T47D (cell line): ENCODE results near the gene TUBG1.

Experiments used
- DNase-seq, 2 experiments: peaks; one replicate each; pipeline versions ENCODE4 v3.0.0 to v3.0.0-alpha.2; 2011 to 2012; ENCODE audit warnings: low read depth in 1 of 2, low spot score in 1 of 2
- JUND ChIP-seq: IDR thresholded peaks from 2 replicates; pipeline ENCODE4 v1.6.1; 2012; ENCODE audit warnings: low read depth
- in situ Hi-C: cut with HindIII; loops from 2 replicates; pipeline ENCODE4 v1.10.0; 2016; ENCODE audit warnings: low sequenced_read_pairs, low pct_unique_long_range_greater_than_20kb

TUBG1 gene

DNA sequence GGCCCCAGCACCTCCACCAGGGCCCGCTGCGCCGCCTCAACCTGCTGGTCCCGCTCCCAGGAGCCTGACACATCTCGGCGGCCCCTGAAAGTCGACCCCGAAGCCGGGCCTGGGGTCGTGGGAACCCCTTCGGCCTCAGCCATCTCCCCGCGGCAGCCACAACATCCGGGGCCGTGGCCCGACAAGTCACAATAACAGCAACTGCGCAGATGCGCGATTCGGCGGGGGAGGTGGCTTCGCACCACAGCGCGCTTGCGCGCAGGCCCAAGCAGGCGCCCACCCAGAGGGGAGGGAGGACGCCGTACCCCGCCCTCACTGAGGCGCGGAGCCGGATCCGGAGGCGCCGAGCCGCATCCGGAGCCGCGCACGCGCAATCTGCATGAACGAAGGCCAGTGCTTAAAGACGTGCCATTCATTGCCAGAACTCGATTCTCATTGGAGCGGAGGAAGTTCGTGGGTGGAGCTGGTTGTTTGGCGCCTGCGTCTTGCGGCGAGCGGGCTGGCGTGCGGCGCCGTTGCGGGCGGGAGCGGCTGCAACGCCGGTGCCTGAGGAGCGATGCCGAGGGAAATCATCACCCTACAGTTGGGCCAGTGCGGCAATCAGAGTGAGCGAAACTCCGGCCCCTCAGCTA lies at the start of gene TUBG1, which contains the start of gene RETREG3:
Gene TUBG1 (plus strand): TSS at position 502 of the 632 bp plus-strand sequence. CDS start 55 bp downstream, at position 557.
Gene RETREG3 (minus strand): TSS at position 193 of the 632 bp plus-strand sequence. CDS start 50 bp downstream, at position 143.
- no peak for TF ChIP-seq JUND
- in situ Hi-C loops, result no loop called here
- DNase-seq, result peak; percentile 99 to 100

DNA sequence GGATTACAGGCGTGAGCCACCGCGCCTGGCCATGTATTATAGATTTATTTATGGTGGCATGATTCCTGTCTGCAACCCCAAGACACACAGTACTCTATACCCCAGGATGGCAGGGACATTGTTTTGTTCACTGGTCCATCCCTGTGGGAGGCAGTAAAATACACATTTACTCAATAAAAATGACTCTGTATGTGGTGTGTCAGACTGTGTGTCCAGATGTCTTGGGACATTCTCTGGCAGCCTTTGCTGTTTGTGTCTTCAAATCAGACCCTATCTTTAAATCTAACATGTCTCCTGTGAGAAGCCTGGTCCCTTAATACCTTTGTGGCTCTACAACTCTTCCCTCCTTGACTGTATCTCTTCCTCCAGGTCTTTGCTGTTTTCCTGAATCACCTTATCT lies 49.2 kb upstream of the TUBG1 start:
- no peak for DNase-seq
- in situ Hi-C loops, result no loop called here
- no peak for TF ChIP-seq JUND

DNA sequence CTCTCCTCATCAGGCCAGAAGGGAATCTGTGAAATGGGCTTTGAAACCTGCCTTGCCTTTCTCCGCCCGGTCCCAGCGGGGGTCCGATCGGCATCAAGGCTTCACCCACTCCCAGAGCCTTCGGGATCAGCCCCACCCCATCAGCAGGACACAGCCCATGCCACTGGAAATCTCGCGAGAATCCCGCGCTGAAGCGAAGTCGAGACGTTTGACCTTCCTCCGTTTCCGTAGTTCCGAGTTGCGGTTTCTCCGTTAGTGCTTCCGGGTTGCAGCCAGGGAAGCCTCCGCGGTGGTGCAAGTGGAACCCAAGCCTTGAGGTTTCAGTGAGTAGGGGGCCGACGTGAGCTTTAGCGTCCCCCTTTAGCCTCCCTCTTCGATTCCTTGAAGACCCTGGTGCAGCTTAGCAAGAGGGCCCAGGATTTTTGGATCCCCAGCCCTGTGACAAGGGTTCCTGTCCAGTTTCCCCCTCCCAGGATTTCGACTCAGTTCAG lies 47.5 kb upstream of the TUBG1 start, which contains the start of gene COASY:
Gene COASY (plus strand): TSS at position 252 of the 491 bp plus-strand sequence. CDS start 475 bp downstream, outside the sequence.
- TF ChIP-seq JUND, result no peak
- in situ Hi-C loops, result no loop called here
- DNase-seq, result peak; percentile 97 to 99

DNA sequence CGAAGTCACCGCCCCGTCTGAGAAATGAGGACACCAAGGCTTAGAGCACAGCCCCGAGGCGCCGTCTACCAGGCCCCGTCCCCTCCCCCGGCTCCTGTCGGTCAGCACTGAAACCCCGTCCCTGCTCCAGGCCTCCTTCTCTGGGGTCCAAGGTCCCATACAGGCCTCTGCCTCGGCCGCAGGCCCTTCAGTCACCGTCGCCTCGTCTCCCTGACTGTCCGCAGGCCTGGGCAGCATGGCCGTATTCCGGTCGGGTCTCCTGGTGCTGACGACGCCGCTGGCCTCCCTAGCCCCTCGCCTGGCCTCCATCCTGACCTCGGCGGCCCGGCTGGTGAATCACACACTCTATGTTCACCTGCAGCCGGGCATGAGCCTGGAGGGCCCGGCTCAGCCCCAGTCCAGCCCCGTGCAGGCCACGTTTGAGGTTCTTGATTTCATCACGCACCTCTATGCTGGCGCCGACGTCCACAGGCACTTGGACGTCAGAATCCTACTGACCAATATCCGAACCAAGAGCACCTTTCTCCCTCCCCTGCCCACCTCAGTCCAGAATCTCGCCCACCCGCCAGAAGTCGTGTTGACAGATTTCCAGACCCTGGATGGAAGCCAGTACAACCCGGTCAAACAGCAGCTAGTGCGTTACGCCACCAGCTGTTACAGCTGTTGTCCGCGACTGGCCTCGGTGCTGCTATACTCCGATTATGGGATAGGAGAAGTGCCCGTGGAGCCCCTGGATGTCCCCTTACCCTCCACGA lies 46.9 kb upstream of the TUBG1 start:
- in situ Hi-C loops, result no loop called here
- TF ChIP-seq JUND, result no peak
- peak in 1 of 2 experiments; percentile 35 for DNase-seq

DNA sequence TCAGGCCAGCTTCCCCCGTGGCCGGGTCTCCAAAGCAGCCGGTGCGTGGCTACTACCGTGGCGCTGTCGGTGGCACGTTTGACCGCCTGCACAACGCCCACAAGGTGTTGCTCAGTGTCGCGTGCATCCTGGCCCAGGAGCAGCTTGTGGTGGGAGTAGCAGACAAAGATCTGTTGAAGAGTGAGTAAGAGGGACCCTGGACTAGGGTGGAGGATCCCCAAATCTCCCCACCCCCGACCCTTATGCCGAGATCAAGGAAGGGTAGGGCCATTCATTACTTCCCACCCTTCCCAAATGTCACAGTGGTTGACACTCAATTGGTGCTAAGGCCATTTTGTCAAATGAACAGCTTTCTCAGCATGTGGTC lies 46.4 kb upstream of the TUBG1 start:
- in situ Hi-C loops, result no loop called here
- no peak for TF ChIP-seq JUND
- DNase-seq, result no peak

DNA sequence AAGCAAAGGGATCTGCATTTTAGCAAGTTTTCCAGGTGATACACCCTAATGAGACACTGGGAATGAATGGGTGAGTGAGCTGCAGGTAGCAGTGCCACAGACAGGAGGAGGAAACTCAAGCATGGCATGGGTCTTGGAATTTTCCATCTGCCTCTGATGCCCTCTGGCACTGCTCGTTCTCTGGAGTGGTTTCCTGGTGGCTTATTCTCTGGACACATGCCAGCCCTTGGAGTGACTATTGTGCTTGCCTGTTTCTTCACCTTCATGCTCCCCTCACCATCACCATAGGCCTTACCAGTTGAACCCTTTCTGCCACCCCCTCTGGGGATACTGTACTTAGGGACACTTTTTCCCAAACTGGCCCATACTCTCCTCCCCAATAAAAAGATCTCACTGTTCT lies 45.9 kb upstream of the TUBG1 start:
- TF ChIP-seq JUND, result no peak
- DNase-seq, result peak in 1 of 2 experiments; percentile 84
- in situ Hi-C loops, result no loop called here

DNA sequence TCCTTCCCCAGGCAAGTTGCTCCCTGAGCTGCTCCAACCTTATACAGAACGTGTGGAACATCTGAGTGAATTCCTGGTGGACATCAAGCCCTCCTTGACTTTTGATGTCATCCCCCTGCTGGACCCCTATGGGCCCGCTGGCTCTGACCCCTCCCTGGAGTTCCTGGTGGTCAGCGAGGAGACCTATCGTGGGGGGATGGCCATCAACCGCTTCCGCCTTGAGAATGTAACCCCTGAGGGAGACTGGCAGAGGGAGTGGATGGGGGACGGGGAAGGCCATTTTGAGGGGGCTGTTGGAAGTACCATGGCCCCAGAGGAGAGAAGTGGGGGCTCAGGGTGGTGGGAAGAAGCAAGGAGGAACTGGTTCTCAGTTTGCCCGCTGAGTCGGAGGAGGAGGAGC lies 45.5 kb upstream of the TUBG1 start:
- in situ Hi-C loops, result no loop called here
- TF ChIP-seq JUND, result no peak
- DNase-seq, result no peak

DNA sequence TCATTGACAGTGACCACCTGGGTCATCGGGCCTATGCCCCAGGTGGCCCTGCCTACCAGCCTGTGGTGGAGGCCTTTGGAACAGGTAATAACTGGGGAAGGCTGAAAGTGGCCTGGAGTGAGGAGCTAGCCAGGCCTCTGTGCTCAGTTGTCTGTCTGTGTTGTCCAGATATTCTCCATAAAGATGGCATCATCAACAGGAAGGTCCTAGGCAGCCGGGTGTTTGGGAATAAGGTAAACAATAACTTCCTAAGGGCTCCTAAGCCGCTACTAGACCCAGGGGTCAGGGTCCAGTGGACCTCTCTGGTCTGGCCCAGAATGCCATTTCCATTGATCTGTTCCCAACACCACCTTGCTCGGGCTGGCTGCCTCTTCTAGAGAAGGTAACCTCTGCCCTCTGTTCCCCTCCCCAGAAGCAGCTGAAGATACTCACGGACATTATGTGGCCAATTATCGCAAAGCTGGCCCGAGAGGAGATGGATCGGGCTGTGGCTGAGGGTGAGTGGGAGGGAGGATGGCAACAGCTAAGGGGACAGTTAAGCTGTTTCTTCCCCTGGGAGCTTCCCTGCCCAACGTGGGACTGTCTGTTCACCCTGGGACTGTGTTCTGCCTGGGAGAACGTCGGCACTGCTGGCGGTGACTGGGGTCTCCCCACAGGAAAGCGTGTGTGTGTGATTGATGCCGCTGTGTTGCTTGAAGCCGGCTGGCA lies 44.5 kb upstream of the TUBG1 start:
- TF ChIP-seq JUND, result no peak
- in situ Hi-C loops, result no loop called here
- no peak for DNase-seq

DNA sequence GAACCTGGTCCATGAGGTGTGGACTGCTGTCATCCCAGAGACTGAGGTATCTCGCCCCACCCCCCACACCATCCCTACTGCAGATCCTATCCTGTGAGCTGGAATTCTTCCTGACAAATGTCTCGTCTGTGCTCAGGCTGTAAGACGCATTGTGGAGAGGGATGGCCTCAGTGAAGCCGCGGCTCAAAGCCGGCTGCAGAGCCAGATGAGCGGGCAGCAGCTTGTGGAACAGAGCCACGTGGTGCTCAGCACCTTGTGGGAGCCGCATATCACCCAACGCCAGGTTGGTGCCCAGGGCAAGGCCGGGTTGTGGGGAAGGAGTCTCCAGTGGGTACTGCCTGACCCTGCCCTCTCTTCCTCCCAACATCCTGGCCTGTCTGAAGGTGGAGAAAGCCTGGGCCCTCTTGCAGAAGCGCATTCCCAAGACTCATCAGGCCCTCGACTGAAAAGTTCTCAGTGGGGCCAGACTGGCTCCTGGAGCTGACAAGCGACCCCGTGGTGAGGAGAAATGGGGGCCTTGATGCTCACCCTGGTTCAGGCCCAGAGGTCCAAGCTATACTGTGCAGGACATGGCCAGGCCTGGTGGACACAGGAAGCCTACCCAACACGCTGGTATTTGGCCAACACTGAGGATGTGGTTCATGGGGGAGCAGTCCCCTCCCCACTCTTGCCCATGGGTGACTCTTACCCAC lies 43.8 kb upstream of the TUBG1 start:
- no peak for DNase-seq
- in situ Hi-C loops, result no loop called here
- TF ChIP-seq JUND, result no peak

DNA sequence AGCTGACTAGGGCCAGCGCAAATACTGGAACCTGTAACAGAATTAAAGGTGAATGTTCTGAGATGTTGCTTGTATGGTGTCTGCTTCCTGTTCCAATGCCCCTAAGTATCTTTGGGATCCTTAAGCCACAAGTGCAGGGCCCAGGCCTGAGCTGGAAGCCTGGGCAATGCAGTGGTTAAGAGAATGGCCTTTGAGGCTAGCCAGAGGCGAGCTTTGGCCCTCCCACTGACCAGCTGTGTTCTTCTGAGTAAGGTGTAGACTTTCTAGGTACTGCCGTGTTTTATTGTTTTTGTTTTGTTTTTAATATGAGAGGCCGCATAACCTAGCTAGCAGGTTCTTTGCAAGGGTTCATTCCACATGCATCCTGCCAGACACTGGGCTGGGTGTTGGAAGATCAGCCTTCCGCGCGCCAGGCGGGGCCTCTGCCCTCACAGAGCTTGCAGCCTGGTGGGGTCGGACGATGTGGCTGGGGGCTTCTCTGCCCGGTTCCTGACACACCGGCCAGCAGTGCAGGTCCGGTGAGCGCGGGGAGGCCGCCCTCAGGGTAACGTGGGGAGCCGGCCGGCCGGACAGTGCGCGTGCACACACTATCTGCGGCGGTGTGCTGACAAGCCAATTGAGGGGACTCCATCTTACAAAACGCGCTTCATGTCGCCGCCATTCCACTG lies 43.1 kb upstream of the TUBG1 start:
- in situ Hi-C loops, result no loop called here
- no peak for DNase-seq
- no peak for TF ChIP-seq JUND

DNA sequence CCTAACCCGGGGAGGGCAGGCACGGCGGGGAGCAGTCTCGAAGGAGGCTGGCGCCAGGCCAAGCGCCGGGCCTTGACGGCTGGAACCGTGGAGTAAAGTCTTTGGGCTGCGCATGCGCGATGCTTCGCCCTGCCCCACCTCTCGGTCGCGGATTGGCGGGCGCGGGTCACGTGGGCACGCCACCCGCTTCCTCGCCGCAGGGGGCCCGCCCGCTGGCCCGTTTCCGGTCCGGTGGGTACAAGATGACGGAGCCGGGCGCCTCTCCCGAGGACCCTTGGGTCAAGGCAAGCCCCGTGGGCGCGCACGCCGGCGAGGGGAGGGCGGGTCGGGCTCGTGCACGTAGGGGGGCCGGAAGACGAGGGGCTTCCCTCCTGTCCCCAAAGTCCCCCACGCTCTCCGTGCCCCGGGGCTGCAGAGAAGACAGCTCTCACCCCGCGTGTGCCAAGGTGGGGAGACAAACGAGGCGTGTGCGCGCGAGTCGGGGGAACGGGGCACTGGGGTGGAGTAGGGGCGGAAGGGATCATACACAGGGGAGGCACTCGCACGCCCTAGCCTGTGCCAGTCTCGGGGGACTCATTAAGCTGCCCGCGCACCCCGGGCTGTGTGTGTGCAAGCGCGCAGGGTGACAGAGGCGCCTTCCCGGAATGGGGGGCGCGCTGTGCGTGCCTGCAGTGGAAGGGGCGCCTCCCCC lies 42.5 kb upstream of the TUBG1 start, which contains the start of gene MLX:
Gene MLX (plus strand): TSS at position 218 of the 691 bp plus-strand sequence. CDS start 25 bp downstream, at position 243.
- in situ Hi-C loops, result no loop called here
- peak; percentile 96 to 100 for DNase-seq
- TF ChIP-seq JUND, result no peak
